Mucosa of descending colon (tissue), 3 donors: ENCODE data around the gene HIRIP3. TPM values are rescaled to one million over a fixed set of nuclear protein-coding genes. Genes with fewer than 3 reads are reported as not detected.
A peak's percentile ranks its signal among the peaks of the same experiment; 100 is the strongest.

ENCODE experiments used
- ATAC-seq: fragments of 200-7000 bp; cut with Tn5 transposase; one replicate; pipeline ENCODE4 v1.9.1; 2020; ENCODE audit warnings: mild to moderate bottlenecking, moderate library complexity
- DNase-seq, 3 donors: peaks; one replicate each; pipeline ENCODE4 v3.0.0-alpha.2; 2020
- H3K36me3 ChIP-seq: fragments of 200-600 bp; one replicate; pipeline ENCODE4 v1.8.0; 2021; ENCODE audit warnings: low read depth, mild to moderate bottlenecking
- H3K4me1 ChIP-seq: fragments of 200-600 bp; one replicate; pipeline ENCODE4 v1.8.0; 2021; ENCODE audit warnings: low read depth, mild to moderate bottlenecking
- H3K4me3 ChIP-seq: fragments of 200-600 bp; one replicate; pipeline ENCODE4 v1.8.0; 2021; ENCODE audit warnings: mild to moderate bottlenecking
- H3K9me3 ChIP-seq: fragments of 200-600 bp; one replicate; pipeline ENCODE4 v1.8.0; 2021; ENCODE audit warnings: mild to moderate bottlenecking
- CTCF ChIP-seq: fragments of 200-600 bp; IDR thresholded peaks from one replicate; pipeline ENCODE4 v1.8.0; 2022; ENCODE audit warnings: antibody characterized with exemption, mild to moderate bottlenecking
- intact Hi-C, 2 donors: fragments of 100-400 bp; cut with DNase I in 1 of 2; cut with micrococcal nuclease in 1 of 2; formaldehyde crosslinking; loops; one replicate each; pipeline versions ENCODE4 v1.11.0 to v1.11.1; 2022; cut with DNase I, micrococcal nuclease
- total RNA-seq, 3 donors: library from RNA; stranded (reverse); fragmentation: NEBNext Ultra II Directional in 2 of 3; extraction: Animal tissue kit (Norgen Biotek cat#: 25700) in 2 of 3; gene quantifications; one replicate each; pipeline versions ENCODE4 v1.2.1 to v1.2.4, GENCODE V29; 2021 to 2023
- donor health status: DM: no; HTN: no; CAD: no; lungs with moderate emphysema.
- donor health status: DM: no; HTN: no; CAD: no.
- donor health status: DM: no; HTN: yes; CAD: no.

HIRIP3 gene
- total RNA-seq, 3 donors from 2014 or later = 11.3 to 21.3 (median 11.9) TPM

- Histone ChIP-seq H3K9me3 (no peaks in the 10 kb centered on the region), H3K36me3 (peaks cover 3% of the 10 kb centered on the region), H3K4me3 (no peak overlapping the region), H3K4me1 (peaks cover 24% of the 10 kb centered on the region)
- no peak for TF ChIP-seq CTCF
- intact Hi-C loops = no loop called here
- DNase-seq = no peak
- ATAC-seq = no peak
Measured at GRCh38 chr16:29978081-29978480, 17.3 kb downstream of the HIRIP3 start.

GRCh38 chr16:29977063-29977825 lies 18.2 kb downstream of the HIRIP3 start:
- TF ChIP-seq CTCF = no peak
- Histone ChIP-seq H3K4me3 (no peak overlapping the region), H3K36me3 (no peaks in the 10 kb centered on the region), H3K9me3 (no peaks in the 10 kb centered on the region), H3K4me1 (peaks cover 24% of the 10 kb centered on the region)
- no peak for ATAC-seq
- DNase-seq = no peak
- intact Hi-C loops = no loop called here

GRCh38 chr16:29975811-29976511 lies 19.5 kb downstream of the HIRIP3 start:
- H3K36me3 ChIP-seq = no peaks in the 10 kb centered on the region
- no peaks in the 10 kb centered on the region for H3K9me3 ChIP-seq
- no peak for TF ChIP-seq CTCF
- ATAC-seq = no peak
- DNase-seq = no peak
- H3K4me1 ChIP-seq = peaks cover 24% of the 10 kb centered on the region
- H3K4me3 ChIP-seq = no peak overlapping the region
- intact Hi-C loops = no loop called here

- TF ChIP-seq CTCF = no peak
- no peak overlapping the region for H3K4me3 ChIP-seq
- H3K36me3 ChIP-seq = no peaks in the 10 kb centered on the region
- intact Hi-C loops = no loop called here
- peaks cover 24% of the 10 kb centered on the region for H3K4me1 ChIP-seq
- ATAC-seq (no peak), DNase-seq (no peak)
- H3K9me3 ChIP-seq = no peaks in the 10 kb centered on the region
Measured at GRCh38 chr16:29975134-29975538, 20.3 kb downstream of the HIRIP3 start.

GRCh38 chr16:29974291-29975133 lies 20.9 kb downstream of the HIRIP3 start:
- DNase-seq = peak in 1 of 3 donors; percentile 60

More at GRCh38 chr16:29974291-29975133, 20.9 kb downstream of the HIRIP3 start:
- Histone ChIP-seq H3K4me3 (peak overlapping the region; percentile 88), H3K9me3 (no peaks in the 10 kb centered on the region), H3K4me1 (peaks cover 24% of the 10 kb centered on the region), H3K36me3 (no peaks in the 10 kb centered on the region)
- ATAC-seq = peak; percentile 2
- intact Hi-C loops = no loop called here
- no peak for TF ChIP-seq CTCF
